Brain microvascular endothelial cell (primary cell): ENCODE measurements around the gene CD302.

ENCODE experiments used
- DNase-seq: peaks from one replicate; pipeline ENCODE4 v3.0.0-alpha.2; 2020
- H3K27ac ChIP-seq: fragments of 250-450 bp; sonication (Bioruptor Pico); 2 replicates; pipeline ENCODE4 v1.5.1; 2020; ENCODE audit warnings: mild to moderate bottlenecking, moderate library complexity
- H3K27me3 ChIP-seq: fragments of 250-450 bp; sonication (Bioruptor Pico); replicated peaks from 2 replicates; pipeline ENCODE4 v1.5.1; 2020; ENCODE audit warnings: mild to moderate bottlenecking
- H3K36me3 ChIP-seq: fragments of 250-450 bp; sonication (Bioruptor Pico); replicated peaks from 2 replicates; pipeline ENCODE4 v1.5.1; 2020; ENCODE audit warnings: mild to moderate bottlenecking
- H3K4me3 ChIP-seq: 2 replicates; pipeline ENCODE4 v1.5.1; 2011; ENCODE audit warnings: low read depth, mild to moderate bottlenecking, control low read depth, low read length, moderate library complexity
- CTCF ChIP-seq: IDR thresholded peaks from 2 replicates; pipeline ENCODE4 v1.5.1; 2011; ENCODE audit warnings: low read depth, mild to moderate bottlenecking, moderate library complexity, low read length, control low read depth, inconsistent platforms; ENCODE audit errors: missing control alignments
- in situ Hi-C: cut with HindIII; loops from 2 replicates; pipeline ENCODE4 v1.10.0; 2017; ENCODE audit warnings: low sequenced_read_pairs, low pct_ligation_motif_present

Gene CD302

GRCh38 chr2:159798376-159798725 is 343 bp upstream of the CD302 start:
- in situ Hi-C loops = no loop called here
- TF ChIP-seq CTCF = no peak
- H3K27ac ChIP-seq = no peak overlapping the region
- no peaks in the 10 kb centered on the region for H3K36me3 ChIP-seq
- H3K4me3 ChIP-seq = peak overlapping the region; percentile 83
- no peaks in the 10 kb centered on the region for H3K27me3 ChIP-seq
- DNase-seq = no peak

- H3K36me3 ChIP-seq = no peaks in the 10 kb centered on the region
- TF ChIP-seq CTCF = no peak
- no peak overlapping the region for H3K27ac ChIP-seq
- in situ Hi-C loops = no loop called here
- peak overlapping the region; percentile 83 for H3K4me3 ChIP-seq
- no peaks in the 10 kb centered on the region for H3K27me3 ChIP-seq
- no peak for DNase-seq
These were observed 824 bp downstream of the CD302 start for GRCh38 chr2:159797225-159797542.

GRCh38 chr2:159795841-159796690 is 1.9 kb downstream of the CD302 start:
- TF ChIP-seq CTCF = no peak
- H3K36me3 ChIP-seq = no peaks in the 10 kb centered on the region
- in situ Hi-C loops = no loop called here
- no peak overlapping the region for H3K27ac ChIP-seq
- H3K4me3 ChIP-seq = no peak overlapping the region
- no peak for DNase-seq
- no peaks in the 10 kb centered on the region for H3K27me3 ChIP-seq

- no peak overlapping the region for H3K4me3 ChIP-seq
- in situ Hi-C loops = no loop called here
- TF ChIP-seq CTCF = no peak
- no peaks in the 10 kb centered on the region for H3K36me3 ChIP-seq
- no peaks in the 10 kb centered on the region for H3K27me3 ChIP-seq
- DNase-seq = no peak
- H3K27ac ChIP-seq = no peak overlapping the region
These were observed 4.7 kb downstream of the CD302 start for GRCh38 chr2:159793326-159793725.

GRCh38 chr2:159792599-159792998 is 5.4 kb downstream of the CD302 start:
- no peak for TF ChIP-seq CTCF
- DNase-seq = no peak
- H3K27me3 ChIP-seq = no peaks in the 10 kb centered on the region
- no peak overlapping the region for H3K27ac ChIP-seq
- no peaks in the 10 kb centered on the region for H3K36me3 ChIP-seq
- no peak overlapping the region for H3K4me3 ChIP-seq
- in situ Hi-C loops = no loop called here

GRCh38 chr2:159792036-159792435 is 6.0 kb downstream of the CD302 start:
- no peak for TF ChIP-seq CTCF
- no peak for DNase-seq
- Histone ChIP-seq H3K27ac (no peak overlapping the region), H3K4me3 (no peak overlapping the region), H3K27me3 (no peaks in the 10 kb centered on the region), H3K36me3 (no peaks in the 10 kb centered on the region)
- in situ Hi-C loops = no loop called here
